Mesendoderm (in vitro differentiated cells): Measurements from ENCODE around the gene SLC2A11.
"Not testable (repeated sequence)": the region's sequence is repeated elsewhere in the genome, so short reads cannot be mapped to it uniquely, and the experiment has no call there.

Experiments used
- DNase-seq: peaks from one replicate; pipeline ENCODE4 v3.0.0; 2013
- H2AK5ac ChIP-seq: 2 replicates; pipeline ENCODE4 v1.6.1; 2013; ENCODE audit warnings: low read length, inconsistent platforms
- H2BK120ac ChIP-seq: 2 replicates; pipeline ENCODE4 v1.6.1; 2013; ENCODE audit warnings: low read depth, mild to moderate bottlenecking, low read length, moderate library complexity, mixed read lengths
- H2BK15ac ChIP-seq: replicated peaks from 2 replicates; pipeline ENCODE4 v1.6.1; 2013; ENCODE audit warnings: low read depth, mild to moderate bottlenecking, moderate library complexity
- H2BK5ac ChIP-seq: 2 replicates; pipeline ENCODE4 v1.6.1; 2013; ENCODE audit warnings: low read length, inconsistent platforms
- H3K18ac ChIP-seq: 2 replicates; pipeline ENCODE4 v1.6.1; 2013; ENCODE audit warnings: mild to moderate bottlenecking, low read length, mixed read lengths
- H3K23ac ChIP-seq: one replicate; pipeline ENCODE4 v1.6.1; 2013; ENCODE audit warnings: low read length
- H3K27ac ChIP-seq: 2 replicates; pipeline ENCODE4 v1.5.1; 2013; ENCODE audit warnings: low read depth, mild to moderate bottlenecking, inconsistent platforms, low read length, moderate library complexity
- H3K27me3 ChIP-seq: 2 replicates; pipeline ENCODE4 v1.6.1; 2013; ENCODE audit warnings: low read length, control low read depth, mild to moderate bottlenecking, inconsistent platforms; ENCODE audit not compliant: insufficient read depth, poor library complexity
- H3K36me3 ChIP-seq: 2 replicates; pipeline ENCODE4 v1.6.1; 2013; ENCODE audit warnings: low read length, inconsistent platforms; ENCODE audit not compliant: control insufficient read depth, insufficient read depth
- H3K4ac ChIP-seq: one replicate; pipeline ENCODE4 v1.6.1; 2013; ENCODE audit warnings: low read depth, mild to moderate bottlenecking, low read length, moderate library complexity
- H3K4me1 ChIP-seq: 2 replicates; pipeline ENCODE4 v1.6.1; 2013; ENCODE audit warnings: low read depth, low read length, inconsistent platforms; ENCODE audit not compliant: control insufficient read depth
- H3K4me2 ChIP-seq: 2 replicates; pipeline ENCODE4 v1.6.1; 2013; ENCODE audit warnings: low read length
- H3K4me3 ChIP-seq: 2 replicates; pipeline ENCODE4 v1.5.1; 2013; ENCODE audit warnings: mild to moderate bottlenecking, low read length
- H3K56ac ChIP-seq: one replicate; pipeline ENCODE4 v1.6.1; 2013; ENCODE audit warnings: low read length
- H3K79me1 ChIP-seq: 2 replicates; pipeline ENCODE4 v1.6.1; 2013; ENCODE audit warnings: low read length, inconsistent platforms
- H3K79me2 ChIP-seq: 2 replicates; pipeline ENCODE4 v1.6.1; 2013; ENCODE audit warnings: mild to moderate bottlenecking, low read length; ENCODE audit not compliant: control insufficient read depth, insufficient read depth
- H3K9ac ChIP-seq: 2 replicates; pipeline ENCODE4 v1.6.1; 2013; ENCODE audit warnings: low read length, inconsistent platforms
- H4K5ac ChIP-seq: one replicate; pipeline ENCODE4 v1.6.1; 2013; ENCODE audit warnings: low read length
- H4K8ac ChIP-seq: one replicate; pipeline ENCODE4 v1.6.1; 2013; ENCODE audit warnings: low read depth, mild to moderate bottlenecking, control low read depth, low read length, moderate library complexity
- WGBS: extraction: QIAGEN DNeasy Blood & Tissue Kit; methylation state at CpG from one replicate; pipeline ENCODE4 v1.1.7; 2013; ENCODE audit warnings: low lambda C conversion rate, missing lambda C conversion rate; ENCODE audit not compliant: insufficient coverage; ENCODE audit errors: extremely low coverage; 5-methylcytosine and 5-hydroxymethylcytosine counted together

SLC2A11 gene

DNA sequence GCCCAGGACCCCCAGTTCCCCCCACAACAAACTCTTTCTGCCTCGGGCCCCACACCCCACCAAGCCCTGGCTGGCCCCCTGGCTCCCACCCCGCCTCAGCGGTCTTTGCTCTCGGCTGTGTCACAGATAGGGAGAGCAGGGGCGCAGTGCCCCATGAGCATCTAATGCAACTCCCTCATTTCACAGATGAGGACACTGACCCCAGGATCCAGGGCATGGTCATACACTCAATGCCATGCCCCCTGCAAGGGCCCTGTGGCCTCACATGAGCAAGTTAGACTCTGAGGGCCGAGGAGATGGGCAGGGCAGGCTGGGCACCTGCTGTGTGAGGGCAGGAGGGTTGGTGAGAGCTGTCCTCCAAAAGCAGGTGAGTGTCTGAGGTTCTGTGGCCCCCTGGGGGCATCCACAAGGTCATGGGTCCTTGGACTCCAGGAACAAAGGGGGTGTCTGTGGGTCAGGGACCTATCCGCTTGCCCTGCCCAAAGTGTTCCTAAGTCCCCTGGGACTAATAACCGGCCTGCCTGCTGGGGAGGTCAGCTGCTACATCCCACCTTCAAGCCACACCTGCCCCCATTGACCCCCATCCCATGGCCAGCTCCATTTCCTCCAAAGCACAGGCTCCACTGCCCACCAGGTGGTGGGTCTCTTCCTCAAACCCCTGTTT is 39.0 kb downstream of the SLC2A11 start:
- no peak overlapping the region for H4K8ac ChIP-seq
- WGBS: no CpG with 5 or more reads among the region's 8 CpGs
- no peak overlapping the region for H3K4ac ChIP-seq
- H3K27me3 ChIP-seq: no peaks in the 10 kb centered on the region
- H3K79me1 ChIP-seq: peaks cover 14% of the 10 kb centered on the region
- peaks cover 10% of the 10 kb centered on the region for H3K4me1 ChIP-seq
- H2AK5ac ChIP-seq: no peak overlapping the region
- H2BK15ac ChIP-seq: no peak overlapping the region
- no peak overlapping the region for H3K4me2 ChIP-seq
- H3K79me2 ChIP-seq: peaks cover 16% of the 10 kb centered on the region
- H4K5ac ChIP-seq: no peak overlapping the region
- peak overlapping the region; percentile 95 for H3K9ac ChIP-seq
- no peak overlapping the region for H3K18ac ChIP-seq
- no peak overlapping the region for H3K56ac ChIP-seq
- no peak for DNase-seq
- no peak overlapping the region for H3K27ac ChIP-seq
- no peak overlapping the region for H3K23ac ChIP-seq
- no peak overlapping the region for H2BK5ac ChIP-seq
- H2BK120ac ChIP-seq: no peak overlapping the region
- H3K4me3 ChIP-seq: no peak overlapping the region
- H3K36me3 ChIP-seq: peaks cover 10% of the 10 kb centered on the region

GRCh38 chr22:23897320-23897719 is 39.6 kb downstream of the SLC2A11 start:
- no peak overlapping the region for H3K4ac ChIP-seq
- no peak overlapping the region for H2BK15ac ChIP-seq
- H3K27ac ChIP-seq: no peak overlapping the region
- peaks cover 14% of the 10 kb centered on the region for H3K79me1 ChIP-seq
- H3K27me3 ChIP-seq: no peaks in the 10 kb centered on the region
- H3K4me1 ChIP-seq: peaks cover 10% of the 10 kb centered on the region
- H3K79me2 ChIP-seq: peaks cover 16% of the 10 kb centered on the region
- peaks cover 10% of the 10 kb centered on the region for H3K36me3 ChIP-seq
- no peak overlapping the region for H4K8ac ChIP-seq
- no peak overlapping the region for H4K5ac ChIP-seq
- no peak overlapping the region for H3K56ac ChIP-seq
- no peak overlapping the region for H2AK5ac ChIP-seq
- no peak overlapping the region for H3K9ac ChIP-seq
- no peak overlapping the region for H3K4me2 ChIP-seq
- no peak overlapping the region for H2BK120ac ChIP-seq
- H3K23ac ChIP-seq: no peak overlapping the region
- no peak overlapping the region for H3K18ac ChIP-seq
- H2BK5ac ChIP-seq: no peak overlapping the region
- H3K4me3 ChIP-seq: no peak overlapping the region
- DNase-seq: no peak
- WGBS: no CpG with 5 or more reads among the region's 3 CpGs

GRCh38 chr22:23898006-23898974 is 40.6 kb downstream of the SLC2A11 start:
- Histone ChIP-seq H3K36me3 (peaks cover 10% of the 10 kb centered on the region), H3K4me1 (peaks cover 10% of the 10 kb centered on the region), H3K18ac (no peak overlapping the region)

GRCh38 chr22:23899042-23899745 is 41.5 kb downstream of the SLC2A11 start:
- Histone ChIP-seq H3K4me2 (no peak overlapping the region), H2AK5ac (no peak overlapping the region), H3K4me1 (peaks cover 7% of the 10 kb centered on the region), H3K27me3 (no peaks in the 10 kb centered on the region), H4K8ac (no peak overlapping the region), H2BK15ac (no peak overlapping the region), H3K18ac (no peak overlapping the region), H3K56ac (no peak overlapping the region), H4K5ac (no peak overlapping the region), H3K79me1 (peaks cover 14% of the 10 kb centered on the region), H3K27ac (no peak overlapping the region), H2BK120ac (no peak overlapping the region), H3K23ac (peak overlapping the region; percentile 12), H3K4ac (no peak overlapping the region), H3K9ac (no peak overlapping the region), H3K36me3 (peaks cover 10% of the 10 kb centered on the region), H2BK5ac (no peak overlapping the region), H3K79me2 (peaks cover 16% of the 10 kb centered on the region), H3K4me3 (no peak overlapping the region)
- no CpG with 5 or more reads among the region's 6 CpGs for WGBS
- no peak for DNase-seq

More at GRCh38 chr22:23898006-23898974, 40.6 kb downstream of the SLC2A11 start:
- Histone ChIP-seq H3K79me1 (peaks cover 14% of the 10 kb centered on the region), H3K27ac (no peak overlapping the region), H3K4me3 (no peak overlapping the region), H3K4me2 (no peak overlapping the region), H3K23ac (peak overlapping the region; percentile 10), H3K27me3 (no peaks in the 10 kb centered on the region), H4K8ac (no peak overlapping the region), H2BK15ac (no peak overlapping the region), H2BK5ac (no peak overlapping the region), H2BK120ac (no peak overlapping the region), H3K9ac (no peak overlapping the region), H3K4ac (no peak overlapping the region), H3K79me2 (peaks cover 16% of the 10 kb centered on the region), H2AK5ac (no peak overlapping the region), H4K5ac (no peak overlapping the region), H3K56ac (no peak overlapping the region)
- peak; percentile 22 for DNase-seq
- no CpG with 5 or more reads among the region's 8 CpGs for WGBS

DNA sequence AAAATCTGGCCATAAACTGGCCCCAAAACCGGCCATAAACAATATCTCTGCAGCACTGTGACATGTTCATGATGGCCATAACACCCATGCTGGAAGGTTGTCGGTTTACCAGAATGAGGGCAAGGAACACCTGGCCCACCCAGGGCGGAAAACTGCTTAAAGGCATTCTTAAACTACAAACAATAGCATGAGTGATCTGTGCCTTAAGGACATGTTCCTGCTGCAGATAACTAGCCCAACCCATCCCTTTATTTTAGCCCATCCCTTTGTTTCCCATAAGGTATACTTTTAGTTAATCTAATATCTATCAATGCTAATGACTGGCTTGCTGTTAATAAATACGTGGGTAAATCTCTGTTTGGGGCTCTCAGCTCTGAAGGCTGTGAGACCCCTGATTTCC is 42.6 kb downstream of the SLC2A11 start:
- not testable (repeated sequence) for H2AK5ac ChIP-seq, H4K8ac ChIP-seq, H3K79me2 ChIP-seq, H3K4me1 ChIP-seq, H3K27ac ChIP-seq, H2BK15ac ChIP-seq, H3K4me3 ChIP-seq, H4K5ac ChIP-seq, H3K18ac ChIP-seq, H3K56ac ChIP-seq, H3K4ac ChIP-seq, H3K27me3 ChIP-seq, H2BK120ac ChIP-seq, H3K4me2 ChIP-seq, H3K36me3 ChIP-seq, H3K9ac ChIP-seq, DNase-seq, H2BK5ac ChIP-seq, H3K23ac ChIP-seq
- no CpG with 5 or more reads among the region's 4 CpGs for WGBS
- peaks cover 14% of the 10 kb centered on the region for H3K79me1 ChIP-seq
